ENCODE data around the gene BRD4. TPM values are rescaled to one million over a fixed set of nuclear protein-coding genes. Genes with fewer than 3 reads are reported as not detected.
"Not testable (repeated sequence)": the region's sequence is repeated elsewhere in the genome, so short reads cannot be mapped to it uniquely, and the experiment has no call there.

BRD4 gene
- total RNA-seq, 1 experiment from 2014 or later, result 144 TPM

DNA sequence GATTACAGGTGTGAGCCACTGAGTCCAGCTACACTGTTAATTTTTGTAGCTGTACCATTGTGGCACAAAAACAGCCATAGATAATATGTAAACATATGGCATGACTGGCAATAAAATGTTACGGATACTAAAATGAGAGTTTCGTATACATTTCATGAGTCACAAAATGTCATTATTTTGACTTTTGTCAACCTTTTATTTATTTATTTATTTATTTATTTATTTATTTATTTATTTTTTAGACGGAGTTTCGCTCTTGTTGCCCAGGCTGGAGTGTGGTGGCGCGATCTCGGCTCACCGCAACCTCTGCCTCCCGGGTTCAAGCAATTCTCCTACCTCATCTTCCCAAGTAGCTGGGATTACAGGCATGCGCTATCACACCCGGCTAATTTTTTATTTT lies 9.0 kb upstream of the BRD4 start:
- H3K27ac Mint-ChIP-seq; H3K23ac ChIP-seq (ENCODE audit: insufficient read length, low read depth, low read length); H2BK15ac ChIP-seq (ENCODE audit: low read depth, low read length); H2BK12ac ChIP-seq (ENCODE audit: insufficient read length, low read depth, low read length); H4K8ac ChIP-seq (replicated peaks; ENCODE audit: insufficient read length, low read depth, low read length); H3K79me1 ChIP-seq (ENCODE audit: insufficient read depth, low read depth, low read length, poor library complexity, severe bottlenecking); H3K27ac ChIP-seq (ENCODE audit: insufficient read length, low read depth, low read length); H3K27me3 ChIP-seq (ENCODE audit: insufficient read depth, low read length); H3K4me2 ChIP-seq (ENCODE audit: insufficient read depth, insufficient read length, low read length); H3K4ac ChIP-seq (ENCODE audit: low read depth, low read length); H3K18ac ChIP-seq (ENCODE audit: insufficient read length, low read depth, low read length); H3T11ph ChIP-seq (ENCODE audit: low read length); H3K79me2 ChIP-seq (ENCODE audit: insufficient read depth, low read length); H4K5ac ChIP-seq (ENCODE audit: insufficient read length, low read depth, low read length); H3K4me1 ChIP-seq (ENCODE audit: insufficient read depth, low read length); H2BK20ac ChIP-seq (ENCODE audit: low read depth, low read length, poor library complexity, severe bottlenecking); H2BK5ac ChIP-seq (ENCODE audit: insufficient read length, low read length); H2AK5ac ChIP-seq (ENCODE audit: insufficient read length, low read length); H2AFZ ChIP-seq (ENCODE audit: low read length); H3K9me3 ChIP-seq (ENCODE audit: control insufficient read depth, low read depth, low read length); H3K4me3 Mint-ChIP-seq; H3K4me1 Mint-ChIP-seq; H4K20me1 ChIP-seq (ENCODE audit: control insufficient read depth, insufficient read depth, insufficient read length); H3K27me3 Mint-ChIP-seq (ENCODE audit: low read depth); H3K9me3 Mint-ChIP-seq; DNase-seq; H3K14ac ChIP-seq (ENCODE audit: insufficient read depth, low read length); H3K23me2 ChIP-seq (ENCODE audit: insufficient read length, low read depth, low read length, poor library complexity, severe bottlenecking); H3K9ac ChIP-seq (ENCODE audit: extremely low read depth, insufficient read length, low read length); H2BK120ac ChIP-seq (ENCODE audit: low read depth, low read length, poor library complexity, severe bottlenecking); H3K56ac ChIP-seq (ENCODE audit: insufficient read length, low read depth, low read length); H4K91ac ChIP-seq (ENCODE audit: insufficient read length, low read depth, low read length): not testable (repeated sequence)
- no CpG with 5 or more reads among the region's 11 CpGs for WGBS (ENCODE audit: extremely low coverage, insufficient read length, low lambda C conversion rate)
- peaks cover 0 to 24% (median 23%) of the 10 kb centered on the region in 3 experiments; a peak in 5 of 7 replicates for H3K36me3 Mint-ChIP-seq (ENCODE audit: insufficient read depth in 1 of 3, low read depth in 3 of 3)
